Measurements from ENCODE around the gene FAM111A. TPM values are rescaled to one million over a fixed set of nuclear protein-coding genes. Genes with fewer than 3 reads are reported as not detected.

Gene FAM111A
- total RNA-seq, 1 experiment from 2014 or later: 37.9 TPM

GRCh38 chr11:59144096-59144495 is 1.4 kb downstream of the FAM111A start:
- H3K36me3 ChIP-seq (ENCODE audit: control insufficient read depth, insufficient read depth, low read length): peaks cover 4% of the 10 kb centered on the region
- no TSS peak for BruUV-seq (replicated peaks)
- in situ Hi-C loops (cut with HindIII; ENCODE audit: low pct_unique_long_range_greater_than_20kb, low sequenced_read_pairs) (no loop called here), intact Hi-C loops (cut with micrococcal nuclease; ENCODE audit: unreplicated experiment) (no loop called here)
- H3K27me3 ChIP-seq (ENCODE audit: control insufficient read depth, insufficient read depth, low read length): no peaks in the 10 kb centered on the region
- peak overlapping the region; percentile 95 for H3K27ac ChIP-seq (ENCODE audit: low read length)
- TF ChIP-seq, protein P1, sequence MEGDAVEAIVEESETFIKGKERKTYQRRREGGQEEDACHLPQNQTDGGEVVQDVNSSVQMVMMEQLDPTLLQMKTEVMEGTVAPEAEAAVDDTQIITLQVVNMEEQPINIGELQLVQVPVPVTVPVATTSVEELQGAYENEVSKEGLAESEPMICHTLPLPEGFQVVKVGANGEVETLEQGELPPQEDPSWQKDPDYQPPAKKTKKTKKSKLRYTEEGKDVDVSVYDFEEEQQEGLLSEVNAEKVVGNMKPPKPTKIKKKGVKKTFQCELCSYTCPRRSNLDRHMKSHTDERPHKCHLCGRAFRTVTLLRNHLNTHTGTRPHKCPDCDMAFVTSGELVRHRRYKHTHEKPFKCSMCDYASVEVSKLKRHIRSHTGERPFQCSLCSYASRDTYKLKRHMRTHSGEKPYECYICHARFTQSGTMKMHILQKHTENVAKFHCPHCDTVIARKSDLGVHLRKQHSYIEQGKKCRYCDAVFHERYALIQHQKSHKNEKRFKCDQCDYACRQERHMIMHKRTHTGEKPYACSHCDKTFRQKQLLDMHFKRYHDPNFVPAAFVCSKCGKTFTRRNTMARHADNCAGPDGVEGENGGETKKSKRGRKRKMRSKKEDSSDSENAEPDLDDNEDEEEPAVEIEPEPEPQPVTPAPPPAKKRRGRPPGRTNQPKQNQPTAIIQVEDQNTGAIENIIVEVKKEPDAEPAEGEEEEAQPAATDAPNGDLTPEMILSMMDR (IDR thresholded peaks at IDR 0.05): no peak
- TF ChIP-seq SIN3A (IDR thresholded peaks at IDR 0.05; ENCODE audit: borderline replicate concordance, insufficient read depth, low read depth, low read length) (no peak), POLR2AphosphoS5 (IDR thresholded peaks at IDR 0.05; ENCODE audit: low read depth, low read length) (no peak)
- POLR2A ChIA-PET: no interaction called here
- ATAC-seq: no peak
- H3K9me3 ChIP-seq (ENCODE audit: control insufficient read depth, insufficient read depth, low read depth, low read length): no peaks in the 10 kb centered on the region
- H3K4me1 ChIP-seq (ENCODE audit: control insufficient read depth, insufficient read depth, low read length): peaks cover 21% of the 10 kb centered on the region
- peak overlapping the region; percentile 87 to 97 for H3K4me3 ChIP-seq (ENCODE audit: low read depth in 2 of 2, low read length in 2 of 2)
- CTCF ChIA-PET: interaction anchor here (1.0 to 2.6 kb wide), 4 partner anchors 9 to 86 kb away, joined by 3 to 13 read pairs (median 6); no protein-coding TSS in a partner anchor
- DNase-seq (ENCODE audit: low read depth, low spot score): no peak

- peak overlapping the region; percentile 87 to 97 for H3K4me3 ChIP-seq (ENCODE audit: low read depth in 2 of 2, low read length in 2 of 2)
- H3K36me3 ChIP-seq (ENCODE audit: control insufficient read depth, insufficient read depth, low read length): peaks cover 6% of the 10 kb centered on the region
- in situ Hi-C loops (cut with HindIII; ENCODE audit: low pct_unique_long_range_greater_than_20kb, low sequenced_read_pairs) (no loop called here), intact Hi-C loops (cut with micrococcal nuclease; ENCODE audit: unreplicated experiment) (no loop called here)
- peak overlapping the region; percentile 95 for H3K27ac ChIP-seq (ENCODE audit: low read length)
- ChIA-PET POLR2A (no interaction called here), CTCF (interaction anchor here (0.6 to 2.6 kb wide), 6 partner anchors 9 to 86 kb away, joined by 3 to 13 read pairs (median 6); no protein-coding TSS in a partner anchor)
- DNase-seq (ENCODE audit: low read depth, low spot score) (peak; percentile 61), ATAC-seq (peak; percentile 85)
- no peaks in the 10 kb centered on the region for H3K27me3 ChIP-seq (ENCODE audit: control insufficient read depth, insufficient read depth, low read length)
- TF ChIP-seq REST (IDR thresholded peaks at IDR 0.05; ENCODE audit: insufficient read depth in 1 of 2, low read depth in 2 of 2, low read length in 1 of 2) (0 out of 4 replicates have a peak, but pooled peaks of 1 of the 2 experiments have one; percentile 14), TCF7L2 (IDR thresholded peaks at IDR 0.05; ENCODE audit: low read depth, low read length) (no peak), SIN3A (IDR thresholded peaks at IDR 0.05; ENCODE audit: borderline replicate concordance, insufficient read depth, low read depth, low read length) (peak; percentile 98), POLR2AphosphoS5 (IDR thresholded peaks at IDR 0.05; ENCODE audit: low read depth, low read length) (peak; percentile 59)
- TF ChIP-seq, protein P1 (IDR thresholded peaks at IDR 0.05): peak; percentile 67
- H3K9me3 ChIP-seq (ENCODE audit: control insufficient read depth, insufficient read depth, low read depth, low read length): no peaks in the 10 kb centered on the region
- no TSS peak for BruUV-seq (replicated peaks)
- H3K4me1 ChIP-seq (ENCODE audit: control insufficient read depth, insufficient read depth, low read length): peaks cover 21% of the 10 kb centered on the region
Observed at GRCh38 chr11:59144579-59145345, 2.1 kb downstream of the FAM111A start.

All from Panc1 (cell line).